RWPE2 (cell line): ENCODE data around the gene CNTN1.

Experiments
- ATAC-seq: fragments of 200-7000 bp; cut with Tn5 transposase; 3 replicates; pipeline ENCODE4 v1.9.1; 2021; ENCODE audit warnings: low read depth
- DNase-seq: peaks from one replicate; pipeline ENCODE4 v3.0.0-alpha.2; 2020; ENCODE audit warnings: low spot score
- H3K27ac ChIP-seq: fragments of 450-650 bp; 2 replicates; pipeline ENCODE4 v1.5.1; 2017; ENCODE audit warnings: mild to moderate bottlenecking; ENCODE audit not compliant: poor library complexity, severe bottlenecking
- H3K27me3 ChIP-seq: fragments of 250-450 bp; sonication (Bioruptor Pico); 2 replicates; pipeline ENCODE4 v1.5.1; 2021; ENCODE audit warnings: mild to moderate bottlenecking, moderate library complexity; ENCODE audit not compliant: insufficient read depth, poor library complexity, severe bottlenecking
- H3K36me3 ChIP-seq: fragments of 250-450 bp; sonication (Bioruptor Pico); 2 replicates; pipeline ENCODE4 v1.5.1; 2020; ENCODE audit warnings: low read depth, mild to moderate bottlenecking, moderate library complexity
- H3K4me1 ChIP-seq: fragments of 250-450 bp; sonication (Bioruptor Pico); 2 replicates; pipeline ENCODE4 v1.5.1; 2021; ENCODE audit warnings: mild to moderate bottlenecking, moderate library complexity; ENCODE audit not compliant: insufficient read depth, poor library complexity, severe bottlenecking
- H3K4me3 ChIP-seq: fragments of 250-450 bp; sonication (Bioruptor Pico); 2 replicates; pipeline ENCODE4 v1.5.1; 2021; ENCODE audit warnings: mild to moderate bottlenecking, moderate library complexity; ENCODE audit not compliant: severe bottlenecking
- H3K9me3 ChIP-seq: fragments of 250-450 bp; sonication (Bioruptor Pico); 2 replicates; pipeline ENCODE4 v1.5.1; 2021; ENCODE audit warnings: mild to moderate bottlenecking, moderate library complexity; ENCODE audit not compliant: severe bottlenecking
- CTCF ChIP-seq: fragments of 450-650 bp; IDR thresholded peaks from one replicate; pipeline ENCODE4 v1.5.1; 2017; ENCODE audit warnings: mild to moderate bottlenecking, moderate library complexity; ENCODE audit not compliant: poor library complexity, severe bottlenecking

Gene CNTN1

GRCh38 chr12:40691913-40692764 lies at the start of gene CNTN1:
Gene CNTN1, plus strand, starts transcription at chr12:40692439.
- Histone ChIP-seq H3K27me3 (peaks cover 24% of the 10 kb centered on the region), H3K9me3 (no peaks in the 10 kb centered on the region), H3K4me1 (peaks cover 13% of the 10 kb centered on the region), H3K4me3 (peak within 1 kb of the TSS; percentile 31), H3K36me3 (no peaks in the 10 kb centered on the region), H3K27ac (no peak within 1 kb of the TSS)
- DNase-seq = peak; percentile 55
- no peak for TF ChIP-seq CTCF
- ATAC-seq = peak; percentile 77

GRCh38 chr12:40643506-40643905 lies 48.7 kb upstream of the CNTN1 start:
- Histone ChIP-seq H3K4me1 (no peaks in the 10 kb centered on the region), H3K4me3 (no peak overlapping the region), H3K36me3 (no peaks in the 10 kb centered on the region), H3K27me3 (no peaks in the 10 kb centered on the region), H3K27ac (no peak overlapping the region), H3K9me3 (no peaks in the 10 kb centered on the region)
- DNase-seq = no peak
- ATAC-seq = no peak
- TF ChIP-seq CTCF = no peak

- no peak for TF ChIP-seq CTCF
Measured at GRCh38 chr12:40643976-40644375, 48.3 kb upstream of the CNTN1 start.

GRCh38 chr12:40644708-40645107 lies 47.5 kb upstream of the CNTN1 start:
- H3K36me3 ChIP-seq = no peaks in the 10 kb centered on the region
- H3K27ac ChIP-seq = no peak overlapping the region
- no peaks in the 10 kb centered on the region for H3K4me1 ChIP-seq
- TF ChIP-seq CTCF = no peak
- no peak overlapping the region for H3K4me3 ChIP-seq
- H3K9me3 ChIP-seq = no peaks in the 10 kb centered on the region
- DNase-seq (no peak), ATAC-seq (no peak)
- H3K27me3 ChIP-seq = no peaks in the 10 kb centered on the region

More at GRCh38 chr12:40643976-40644375, 48.3 kb upstream of the CNTN1 start:
- ATAC-seq = no peak
- H3K27me3 ChIP-seq = no peaks in the 10 kb centered on the region
- H3K4me1 ChIP-seq = no peaks in the 10 kb centered on the region
- no peaks in the 10 kb centered on the region for H3K9me3 ChIP-seq
- H3K4me3 ChIP-seq = no peak overlapping the region
- no peak overlapping the region for H3K27ac ChIP-seq
- no peaks in the 10 kb centered on the region for H3K36me3 ChIP-seq
- no peak for DNase-seq

- DNase-seq (no peak), ATAC-seq (no peak)
- Histone ChIP-seq H3K4me1 (no peaks in the 10 kb centered on the region), H3K9me3 (no peaks in the 10 kb centered on the region), H3K4me3 (no peak overlapping the region), H3K36me3 (no peaks in the 10 kb centered on the region), H3K27me3 (no peaks in the 10 kb centered on the region), H3K27ac (no peak overlapping the region)
- no peak for TF ChIP-seq CTCF
Measured at GRCh38 chr12:40645361-40645760, 46.9 kb upstream of the CNTN1 start.
